Gastrocnemius medialis (tissue), 4 donors: ENCODE data around the gene WDR18.

Source experiments
- CTCF ChIP-seq, 5 experiments: fragments of 450-650 bp in 3 of 5; fragments of 200-600 bp in 2 of 5; sonication (generic) in 2 of 5; IDR thresholded peaks in 4 of 5; conservative IDR thresholded peaks in 1 of 5; 1 replicate in 4 of 5; 2 replicates in 1 of 5; pipeline ENCODE4 v1.5.1; 2016 to 2019; ENCODE audit warnings: antibody characterized with exemption in 5 of 5, mild to moderate bottlenecking in 3 of 5, moderate library complexity in 3 of 5
- POLR2A ChIP-seq, 2 donors: fragments of 450-650 bp; IDR thresholded peaks; one replicate each; pipeline ENCODE4 v1.6.1; 2017; ENCODE audit warnings: antibody characterized with exemption in 2 of 2, mild to moderate bottlenecking in 2 of 2, moderate library complexity in 2 of 2

GRCh38 chr19:952680-953444 lies 31.3 kb upstream of the WDR18 start:
- TF ChIP-seq CTCF (IDR thresholded peaks at IDR 0.05 in 4 of 5, conservative IDR thresholded peaks at IDR 0.05 in 1 of 5) (no peak), POLR2A (IDR thresholded peaks at IDR 0.05) (no peak)
